K562 (cell line): Measurements from ENCODE around the gene VPS33B. TPM values are rescaled to one million over a fixed set of nuclear protein-coding genes. Genes with fewer than 3 reads are reported as not detected.
A peak's percentile ranks its signal among the peaks of the same experiment; 100 is the strongest.

ENCODE experiments used
- ARID1B ChIP-seq: fragments of 450-650 bp; IDR thresholded peaks from 2 replicates; pipeline ENCODE4 v1.6.1; 2016; ENCODE audit warnings: antibody characterized with exemption, mild to moderate bottlenecking, inconsistent platforms
- BACH1 ChIP-seq: fragments of 200-800 bp; sonication (Bioruptor generic); IDR thresholded peaks from 2 replicates; pipeline ENCODE4 v1.6.1; 2016; ENCODE audit warnings: missing genetic modification characterization, missing compliant biosample characterization
- CXXC5 ChIP-seq: fragments of 250-450 bp; sonication (Bioruptor Pico); IDR thresholded peaks from 2 replicates; pipeline ENCODE4 v1.8.0; 2022; ENCODE audit warnings: inconsistent platforms, mild to moderate bottlenecking, moderate library complexity
- POLR2A ChIP-seq: fragments of 450-650 bp; conservative IDR thresholded peaks from 2 replicates; pipeline ENCODE4 v1.6.1; 2016
- SMAD2 ChIP-seq: fragments of 150-350 bp; IDR thresholded peaks from 2 replicates; pipeline ENCODE4 v1.6.1; 2014; ENCODE audit warnings: low read depth, mild to moderate bottlenecking, low read length
- SMARCA4 ChIP-seq: fragments of 450-650 bp; IDR thresholded peaks from 2 replicates; pipeline ENCODE4 v1.6.1; 2016
- SRSF7 ChIP-seq: fragments of 200-400 bp; formaldehyde crosslinking; optimal IDR thresholded peaks from 2 replicates; pipeline ENCODE3; 2017; ENCODE audit warnings: mild to moderate bottlenecking, low read depth, low read length
- TFAM ChIP-seq: fragments of 250-450 bp; sonication (Bioruptor Pico); conservative IDR thresholded peaks from 2 replicates; pipeline ENCODE4 v1.5.0; 2021; ENCODE audit warnings: mild to moderate bottlenecking, moderate library complexity
- ZBED1 ChIP-seq: IDR thresholded peaks from 2 replicates; pipeline ENCODE4 v1.6.1; 2014
- ZBTB7A ChIP-seq: IDR thresholded peaks from 2 replicates; pipeline ENCODE4 v1.6.1; 2011; ENCODE audit warnings: low read depth, mild to moderate bottlenecking, low read length, moderate library complexity, borderline replicate concordance; ENCODE audit not compliant: control insufficient read depth
- ZKSCAN1 ChIP-seq: fragments of 150-350 bp; IDR thresholded peaks from 2 replicates; pipeline ENCODE4 v1.6.1; 2016; ENCODE audit warnings: low read depth, low read length
- polyA plus RNA-seq, 8 experiments: library from polyadenylated mRNA; depleted of rRNA in 4 of 8; stranded (reverse) in 5 of 8; unstranded in 3 of 8; fragments of >200 nt; fragmentation: Nextera tagmentation in 2 of 8; fragmentation: Illumina TruSeq in 1 of 8; extraction: Ambion mirVana in 2 of 8; extraction: Trizol in 1 of 8; gene quantifications; 2 replicates each; pipeline versions ENCODE4 v1.2.1 to v1.2.3, GENCODE V29; 2011 to 2014; ENCODE audit warnings: inconsistent platforms in 1 of 8, missing spikeins in 1 of 8
- total RNA-seq, 7 experiments: library from RNA; depleted of rRNA in 6 of 7; stranded (reverse); fragments of >200 nt in 6 of 7; fragmentation: Illumina TruSeq in 2 of 7; extraction: Trizol in 2 of 7; gene quantifications; 2 replicates each; pipeline versions ENCODE4 v1.2.1 to v1.2.3, GENCODE V29; 2011 to 2021; ENCODE audit warnings: low replicate concordance in 1 of 7
- TF ChIP-seq, protein P1 (sequence below): IDR thresholded peaks from 3 replicates; pipeline ENCODE4 v1.6.1; 2011; ENCODE audit warnings: borderline replicate concordance, mild to moderate bottlenecking, moderate library complexity; ENCODE audit not compliant: insufficient read length; ENCODE audit errors: extremely low read depth
- TF ChIP-seq, protein P2 (sequence below): fragments of 450-650 bp; IDR thresholded peaks from 2 replicates; pipeline ENCODE4 v1.7.1; 2018; ENCODE audit warnings: mild to moderate bottlenecking, low read depth; ENCODE audit not compliant: partially characterized antibody
- TF ChIP-seq, protein P3 (sequence below): sonication (generic); formaldehyde crosslinking; IDR thresholded peaks from 2 replicates; pipeline ENCODE4 v1.8.1; 2022; ENCODE audit warnings: missing genetic modification reagents
- TF ChIP-seq, protein P4 (sequence below): fragments of 450-650 bp; formaldehyde crosslinking; IDR thresholded peaks from 2 replicates; pipeline ENCODE4 v1.4.0; 2020; ENCODE audit warnings: mild to moderate bottlenecking, moderate library complexity
- TF ChIP-seq, protein P5 (sequence below): IDR thresholded peaks from 2 replicates; pipeline ENCODE4 v1.6.1; 2011; ENCODE audit not compliant: insufficient read length; ENCODE audit errors: extremely low read depth
- TF ChIP-seq, protein P6 (sequence below): fragments of 450-650 bp; formaldehyde crosslinking; conservative IDR thresholded peaks from 2 replicates; pipeline ENCODE4 v1.4.0; 2022; ENCODE audit warnings: mild to moderate bottlenecking, missing genetic modification characterization

The VPS33B gene
- total and polyA plus RNA-seq, 9 of the 15 experiments (the other 6 are each of a cell fraction or from before 2014, with no cell fraction given): 9.4 to 25.5 (median 14.8) TPM

DNA sequence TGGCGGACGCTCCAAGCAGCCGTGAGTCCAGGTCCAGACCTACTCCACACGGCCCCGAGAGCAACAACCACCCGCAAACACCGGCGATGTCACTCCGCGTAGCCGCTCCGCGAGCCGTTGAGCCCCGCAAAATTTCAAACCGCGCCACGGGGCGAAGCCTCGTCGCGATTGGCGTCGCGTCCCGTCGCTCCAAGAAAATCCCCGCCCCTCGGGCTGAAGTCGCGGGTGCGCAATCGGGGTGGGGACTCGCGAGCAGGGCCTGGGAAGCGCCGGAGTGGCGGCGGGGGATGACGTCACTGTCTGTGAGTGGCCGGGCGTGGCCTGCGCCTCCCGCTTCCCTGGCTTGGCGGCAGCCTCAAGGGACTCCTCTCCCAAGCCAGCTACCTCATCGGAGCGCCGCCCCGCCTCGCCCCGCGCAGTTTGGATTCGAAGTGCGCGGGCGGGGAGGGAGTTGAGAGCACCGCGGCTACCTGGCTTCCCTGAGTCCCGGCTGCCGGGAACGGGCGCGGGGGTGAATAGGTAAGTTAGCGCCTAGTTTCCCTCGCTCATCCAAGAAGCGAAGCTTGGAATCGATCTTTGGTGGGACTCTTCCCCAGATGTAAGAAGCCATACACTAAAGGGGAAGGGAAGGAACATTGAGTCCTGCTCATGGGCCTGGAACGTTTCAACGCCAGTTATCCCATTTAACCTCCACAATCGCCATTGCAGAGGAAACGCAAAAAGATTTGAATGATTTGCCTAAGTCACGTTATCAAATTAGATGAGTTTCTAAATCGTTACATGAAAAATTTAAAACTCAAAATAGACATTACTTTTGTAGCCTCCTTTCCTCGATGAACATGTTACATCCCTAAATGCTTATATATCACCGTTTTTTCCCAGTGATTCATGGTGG is 27.7 kb downstream of the VPS33B start, which contains the start of gene PRC1 (continued):
- TF ChIP-seq, protein P1, sequence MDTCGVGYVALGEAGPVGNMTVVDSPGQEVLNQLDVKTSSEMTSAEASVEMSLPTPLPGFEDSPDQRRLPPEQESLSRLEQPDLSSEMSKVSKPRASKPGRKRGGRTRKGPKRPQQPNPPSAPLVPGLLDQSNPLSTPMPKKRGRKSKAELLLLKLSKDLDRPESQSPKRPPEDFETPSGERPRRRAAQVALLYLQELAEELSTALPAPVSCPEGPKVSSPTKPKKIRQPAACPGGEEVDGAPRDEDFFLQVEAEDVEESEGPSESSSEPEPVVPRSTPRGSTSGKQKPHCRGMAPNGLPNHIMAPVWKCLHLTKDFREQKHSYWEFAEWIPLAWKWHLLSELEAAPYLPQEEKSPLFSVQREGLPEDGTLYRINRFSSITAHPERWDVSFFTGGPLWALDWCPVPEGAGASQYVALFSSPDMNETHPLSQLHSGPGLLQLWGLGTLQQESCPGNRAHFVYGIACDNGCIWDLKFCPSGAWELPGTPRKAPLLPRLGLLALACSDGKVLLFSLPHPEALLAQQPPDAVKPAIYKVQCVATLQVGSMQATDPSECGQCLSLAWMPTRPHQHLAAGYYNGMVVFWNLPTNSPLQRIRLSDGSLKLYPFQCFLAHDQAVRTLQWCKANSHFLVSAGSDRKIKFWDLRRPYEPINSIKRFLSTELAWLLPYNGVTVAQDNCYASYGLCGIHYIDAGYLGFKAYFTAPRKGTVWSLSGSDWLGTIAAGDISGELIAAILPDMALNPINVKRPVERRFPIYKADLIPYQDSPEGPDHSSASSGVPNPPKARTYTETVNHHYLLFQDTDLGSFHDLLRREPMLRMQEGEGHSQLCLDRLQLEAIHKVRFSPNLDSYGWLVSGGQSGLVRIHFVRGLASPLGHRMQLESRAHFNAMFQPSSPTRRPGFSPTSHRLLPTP: no peak
- TF ChIP-seq ZBTB7A (no peak), BACH1 (no peak), ZKSCAN1 (peak; percentile 71), SMAD2 (no peak), POLR2A (peak; percentile 94), SMARCA4 (peak; percentile 39; the same call in 1 of the 2 replicates), ZBED1 (peak; percentile 21), SRSF7 (no peak), TFAM (CRISPR knock-in tag) (no peak), ARID1B (no peak), CXXC5 (CRISPR knock-in tag) (peak; percentile 99)
- TF ChIP-seq, protein P2, sequence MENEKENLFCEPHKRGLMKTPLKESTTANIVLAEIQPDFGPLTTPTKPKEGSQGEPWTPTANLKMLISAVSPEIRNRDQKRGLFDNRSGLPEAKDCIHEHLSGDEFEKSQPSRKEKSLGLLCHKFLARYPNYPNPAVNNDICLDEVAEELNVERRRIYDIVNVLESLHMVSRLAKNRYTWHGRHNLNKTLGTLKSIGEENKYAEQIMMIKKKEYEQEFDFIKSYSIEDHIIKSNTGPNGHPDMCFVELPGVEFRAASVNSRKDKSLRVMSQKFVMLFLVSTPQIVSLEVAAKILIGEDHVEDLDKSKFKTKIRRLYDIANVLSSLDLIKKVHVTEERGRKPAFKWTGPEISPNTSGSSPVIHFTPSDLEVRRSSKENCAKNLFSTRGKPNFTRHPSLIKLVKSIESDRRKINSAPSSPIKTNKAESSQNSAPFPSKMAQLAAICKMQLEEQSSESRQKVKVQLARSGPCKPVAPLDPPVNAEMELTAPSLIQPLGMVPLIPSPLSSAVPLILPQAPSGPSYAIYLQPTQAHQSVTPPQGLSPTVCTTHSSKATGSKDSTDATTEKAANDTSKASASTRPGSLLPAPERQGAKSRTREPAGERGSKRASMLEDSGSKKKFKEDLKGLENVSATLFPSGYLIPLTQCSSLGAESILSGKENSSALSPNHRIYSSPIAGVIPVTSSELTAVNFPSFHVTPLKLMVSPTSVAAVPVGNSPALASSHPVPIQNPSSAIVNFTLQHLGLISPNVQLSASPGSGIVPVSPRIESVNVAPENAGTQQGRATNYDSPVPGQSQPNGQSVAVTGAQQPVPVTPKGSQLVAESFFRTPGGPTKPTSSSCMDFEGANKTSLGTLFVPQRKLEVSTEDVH: peak; percentile 80
- TF ChIP-seq, protein P3, sequence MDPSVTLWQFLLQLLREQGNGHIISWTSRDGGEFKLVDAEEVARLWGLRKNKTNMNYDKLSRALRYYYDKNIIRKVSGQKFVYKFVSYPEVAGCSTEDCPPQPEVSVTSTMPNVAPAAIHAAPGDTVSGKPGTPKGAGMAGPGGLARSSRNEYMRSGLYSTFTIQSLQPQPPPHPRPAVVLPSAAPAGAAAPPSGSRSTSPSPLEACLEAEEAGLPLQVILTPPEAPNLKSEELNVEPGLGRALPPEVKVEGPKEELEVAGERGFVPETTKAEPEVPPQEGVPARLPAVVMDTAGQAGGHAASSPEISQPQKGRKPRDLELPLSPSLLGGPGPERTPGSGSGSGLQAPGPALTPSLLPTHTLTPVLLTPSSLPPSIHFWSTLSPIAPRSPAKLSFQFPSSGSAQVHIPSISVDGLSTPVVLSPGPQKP (CRISPR knock-in tag): no peak
- TF ChIP-seq, protein P4, sequence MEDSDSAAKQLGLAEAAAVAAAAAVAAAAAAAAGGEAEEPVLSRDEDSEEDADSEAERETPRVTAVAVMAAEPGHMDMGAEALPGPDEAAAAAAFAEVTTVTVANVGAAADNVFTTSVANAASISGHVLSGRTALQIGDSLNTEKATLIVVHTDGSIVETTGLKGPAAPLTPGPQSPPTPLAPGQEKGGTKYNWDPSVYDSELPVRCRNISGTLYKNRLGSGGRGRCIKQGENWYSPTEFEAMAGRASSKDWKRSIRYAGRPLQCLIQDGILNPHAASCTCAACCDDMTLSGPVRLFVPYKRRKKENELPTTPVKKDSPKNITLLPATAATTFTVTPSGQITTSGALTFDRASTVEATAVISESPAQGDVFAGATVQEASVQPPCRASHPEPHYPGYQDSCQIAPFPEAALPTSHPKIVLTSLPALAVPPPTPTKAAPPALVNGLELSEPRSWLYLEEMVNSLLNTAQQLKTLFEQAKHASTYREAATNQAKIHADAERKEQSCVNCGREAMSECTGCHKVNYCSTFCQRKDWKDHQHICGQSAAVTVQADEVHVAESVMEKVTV: no peak
- TF ChIP-seq, protein P5, sequence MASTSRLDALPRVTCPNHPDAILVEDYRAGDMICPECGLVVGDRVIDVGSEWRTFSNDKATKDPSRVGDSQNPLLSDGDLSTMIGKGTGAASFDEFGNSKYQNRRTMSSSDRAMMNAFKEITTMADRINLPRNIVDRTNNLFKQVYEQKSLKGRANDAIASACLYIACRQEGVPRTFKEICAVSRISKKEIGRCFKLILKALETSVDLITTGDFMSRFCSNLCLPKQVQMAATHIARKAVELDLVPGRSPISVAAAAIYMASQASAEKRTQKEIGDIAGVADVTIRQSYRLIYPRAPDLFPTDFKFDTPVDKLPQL: no peak
- TF ChIP-seq, protein P6, sequence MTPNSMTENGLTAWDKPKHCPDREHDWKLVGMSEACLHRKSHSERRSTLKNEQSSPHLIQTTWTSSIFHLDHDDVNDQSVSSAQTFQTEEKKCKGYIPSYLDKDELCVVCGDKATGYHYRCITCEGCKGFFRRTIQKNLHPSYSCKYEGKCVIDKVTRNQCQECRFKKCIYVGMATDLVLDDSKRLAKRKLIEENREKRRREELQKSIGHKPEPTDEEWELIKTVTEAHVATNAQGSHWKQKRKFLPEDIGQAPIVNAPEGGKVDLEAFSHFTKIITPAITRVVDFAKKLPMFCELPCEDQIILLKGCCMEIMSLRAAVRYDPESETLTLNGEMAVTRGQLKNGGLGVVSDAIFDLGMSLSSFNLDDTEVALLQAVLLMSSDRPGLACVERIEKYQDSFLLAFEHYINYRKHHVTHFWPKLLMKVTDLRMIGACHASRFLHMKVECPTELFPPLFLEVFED (CRISPR knock-in tag): no peak
